Fibroblast of skin of back (primary cell): ENCODE data around the gene ID2. TPM values are rescaled to one million over a fixed set of nuclear protein-coding genes. Genes with fewer than 3 reads are reported as not detected.

Experiments used
- DNase-seq: peaks from one replicate; pipeline ENCODE4 v3.0.0-alpha.2; 2013
- polyA plus RNA-seq, 2 experiments: library from polyadenylated mRNA; unstranded; fragments of 120-200 nt; gene quantifications; one replicate each; pipeline ENCODE4 v1.2.1, GENCODE V29; 2013; ENCODE audit not compliant: insufficient read length in 2 of 2

The ID2 gene
- 66.7 TPM for polyA plus RNA-seq (2013, experiment 1 of 2; ENCODE audit: insufficient read length)
- polyA plus RNA-seq (2013, experiment 2 of 2; ENCODE audit: insufficient read length) = 67.3 TPM

GRCh38 chr2:8681786-8682692, at the start of gene ID2:
TSS of gene ID2 (plus strand) at chr2:8682056. CDS start at chr2:8682166, 110 bp downstream.
- DNase-seq = peak; percentile 98

- no peak for DNase-seq
Observed at GRCh38 chr2:8632755-8633154, 49.1 kb upstream of the ID2 start.

- DNase-seq = no peak
Observed at GRCh38 chr2:8633186-8633734, 48.6 kb upstream of the ID2 start.

- peak; percentile 96 for DNase-seq
Observed at GRCh38 chr2:8633735-8634313, 48.0 kb upstream of the ID2 start.

- DNase-seq = no peak
Observed at GRCh38 chr2:8634466-8635172, 47.2 kb upstream of the ID2 start.

GRCh38 chr2:8636041-8636491, 45.8 kb upstream of the ID2 start:
- peak; percentile 45 for DNase-seq

GRCh38 chr2:8636721-8637636, 44.9 kb upstream of the ID2 start:
- DNase-seq = peak; percentile 68

- DNase-seq = no peak
Observed at GRCh38 chr2:8638327-8638726, 43.5 kb upstream of the ID2 start.

GRCh38 chr2:8639122-8639635, 42.7 kb upstream of the ID2 start:
- no peak for DNase-seq

- no peak for DNase-seq
Observed at GRCh38 chr2:8640498-8640897, 41.4 kb upstream of the ID2 start.

GRCh38 chr2:8641301-8641965, 40.4 kb upstream of the ID2 start:
- DNase-seq = peak; percentile 48

- no peak for DNase-seq
Observed at GRCh38 chr2:8642366-8643068, 39.3 kb upstream of the ID2 start.

GRCh38 chr2:8643250-8643995, 38.4 kb upstream of the ID2 start:
- DNase-seq = no peak

- no peak for DNase-seq
Observed at GRCh38 chr2:8643996-8644356, 37.9 kb upstream of the ID2 start.

GRCh38 chr2:8644605-8645175, 37.2 kb upstream of the ID2 start:
- no peak for DNase-seq

GRCh38 chr2:8645176-8645831, 36.6 kb upstream of the ID2 start:
- no peak for DNase-seq

- DNase-seq = no peak
Observed at GRCh38 chr2:8646731-8647461, 35.0 kb upstream of the ID2 start.

GRCh38 chr2:8647462-8647857, 34.4 kb upstream of the ID2 start:
- DNase-seq = no peak
